CD4-positive, alpha-beta T cell treated with Interleukin-2 at 100 ng/mL for 4 hours (primary cell): Measurements from ENCODE around the gene CRYBG1.

Experiments
- DNase-seq: peaks from one replicate; pipeline ENCODE4 v3.0.0-alpha.2; 2020; ENCODE audit warnings: low spot score

CRYBG1 gene

DNA sequence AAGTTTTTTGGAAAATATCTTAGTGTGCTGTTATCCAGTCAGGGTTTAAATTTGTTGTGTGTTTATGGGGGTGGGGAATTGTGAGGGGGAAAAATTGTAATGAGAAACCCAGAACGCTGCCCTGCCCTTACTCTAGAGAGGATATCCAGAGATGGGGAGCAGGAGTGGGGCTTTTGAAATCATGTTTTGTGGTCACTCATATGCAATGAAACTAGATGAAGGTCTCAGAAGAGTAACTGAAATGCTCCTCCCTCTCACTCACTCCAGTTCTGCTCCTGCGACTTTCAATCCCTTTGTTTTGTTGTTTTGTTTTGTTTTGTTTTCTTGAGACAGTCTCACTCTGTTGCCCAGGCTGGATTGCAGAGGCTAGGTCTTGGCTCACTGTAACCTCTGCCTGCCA lies 100.0 kb downstream of the CRYBG1 start:
- DNase-seq: no peak

DNA sequence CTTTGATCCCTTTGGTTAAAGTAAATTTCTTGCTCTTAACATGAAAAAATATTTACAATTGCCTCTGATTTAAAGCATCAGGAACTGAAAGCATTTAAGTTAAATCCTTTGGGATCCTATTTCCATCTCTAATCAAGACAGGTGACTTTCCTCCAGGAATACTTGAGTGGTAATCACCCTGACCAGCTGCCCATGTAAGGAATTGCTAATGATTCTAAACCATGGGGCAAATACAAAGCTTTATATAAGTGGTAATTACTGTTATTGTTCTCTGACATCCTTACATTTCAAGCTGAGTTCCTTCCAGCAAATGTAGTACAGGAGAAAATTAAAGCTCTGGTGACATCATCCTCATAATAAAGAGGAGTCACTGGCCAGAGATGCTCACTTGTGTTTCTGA lies 100.6 kb downstream of the CRYBG1 start:
- DNase-seq: no peak

DNA sequence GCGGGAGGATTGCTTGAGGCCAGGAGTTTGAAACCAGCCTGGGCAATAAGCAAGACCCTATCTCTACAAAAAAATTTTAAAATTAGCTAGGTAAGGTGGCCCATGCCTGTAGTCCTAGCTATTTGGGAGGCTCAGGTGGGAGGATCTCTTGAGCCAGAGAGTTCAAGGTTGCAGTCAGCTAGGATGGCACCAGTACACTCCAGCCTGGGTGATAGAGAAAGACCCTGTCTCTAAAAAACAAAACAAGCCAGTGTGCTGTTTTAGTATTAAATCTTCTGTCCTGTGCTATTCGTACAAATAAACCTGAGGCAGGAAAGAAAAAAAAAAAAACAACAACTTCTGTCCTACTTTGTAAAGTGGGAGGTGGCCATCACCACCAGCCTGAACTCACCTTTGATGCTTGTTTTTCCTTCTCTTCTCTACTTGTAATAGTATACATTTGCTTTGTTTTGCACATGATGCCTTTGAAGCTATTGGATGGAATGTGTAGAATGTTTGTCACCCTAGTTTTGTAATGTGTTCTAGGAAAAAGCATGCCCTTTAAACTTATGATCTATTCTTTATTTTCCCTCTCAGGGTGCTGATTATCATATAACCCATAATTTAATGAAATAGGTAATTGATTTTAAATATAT lies 102.5 kb downstream of the CRYBG1 start:
- DNase-seq: no peak

DNA sequence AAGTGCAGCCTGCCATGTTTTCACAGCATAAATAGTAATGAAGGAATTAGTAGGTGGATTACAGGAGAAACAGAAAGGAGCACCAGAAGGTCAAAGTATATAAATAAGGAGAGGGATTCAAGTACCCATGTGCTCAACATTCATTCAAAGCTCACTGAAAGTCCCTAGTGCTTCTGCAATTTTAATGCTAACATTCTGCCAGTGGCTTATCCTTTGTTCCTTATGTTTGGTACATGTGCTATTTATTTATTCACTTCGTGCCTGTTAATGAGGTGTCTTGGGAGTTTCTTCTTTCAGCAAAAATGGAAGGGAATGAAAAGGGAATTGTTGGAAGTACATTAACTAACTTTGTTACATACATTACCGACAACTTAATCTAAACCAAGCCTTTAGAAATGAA lies 105.7 kb downstream of the CRYBG1 start:
- DNase-seq: no peak

DNA sequence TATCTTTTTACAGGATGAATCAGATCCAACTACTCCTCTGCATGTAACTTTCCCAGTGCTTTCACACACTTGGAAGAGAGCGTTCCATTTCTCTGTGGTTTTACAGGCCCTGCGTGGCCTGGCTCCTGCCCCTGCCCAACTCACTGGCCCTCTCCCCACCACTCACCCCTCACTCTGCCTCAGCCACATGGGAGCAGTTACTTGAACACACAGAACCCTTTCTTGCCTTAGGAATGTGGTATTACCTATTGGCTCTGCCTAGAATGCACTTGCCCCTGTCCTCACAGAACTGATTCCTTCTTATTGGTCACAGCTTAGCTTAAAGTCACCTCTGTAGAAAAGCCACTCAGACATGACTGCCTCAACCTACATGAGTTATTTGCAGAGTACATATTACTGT lies 108.4 kb downstream of the CRYBG1 start:
- DNase-seq: no peak

DNA sequence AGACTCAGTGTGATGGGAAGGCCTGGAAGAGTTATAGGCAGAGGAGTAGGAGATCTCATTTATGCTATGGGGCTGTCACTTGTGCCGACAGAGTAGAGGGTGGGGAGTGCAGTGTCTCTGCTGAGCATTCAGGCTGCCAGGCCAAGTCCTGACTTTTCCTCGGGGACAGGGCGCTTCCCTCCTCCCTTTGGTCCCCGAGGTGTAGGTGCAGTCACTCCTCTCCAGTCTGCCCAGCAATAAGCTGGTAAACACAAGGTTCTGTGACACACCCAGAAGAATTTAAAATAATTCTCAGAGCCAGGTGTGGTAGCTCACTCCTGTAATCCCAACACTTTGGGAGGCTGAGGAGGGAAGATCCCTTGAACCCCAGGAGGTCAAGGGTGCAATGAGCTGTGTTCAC lies 109.4 kb downstream of the CRYBG1 start:
- DNase-seq: no peak

DNA sequence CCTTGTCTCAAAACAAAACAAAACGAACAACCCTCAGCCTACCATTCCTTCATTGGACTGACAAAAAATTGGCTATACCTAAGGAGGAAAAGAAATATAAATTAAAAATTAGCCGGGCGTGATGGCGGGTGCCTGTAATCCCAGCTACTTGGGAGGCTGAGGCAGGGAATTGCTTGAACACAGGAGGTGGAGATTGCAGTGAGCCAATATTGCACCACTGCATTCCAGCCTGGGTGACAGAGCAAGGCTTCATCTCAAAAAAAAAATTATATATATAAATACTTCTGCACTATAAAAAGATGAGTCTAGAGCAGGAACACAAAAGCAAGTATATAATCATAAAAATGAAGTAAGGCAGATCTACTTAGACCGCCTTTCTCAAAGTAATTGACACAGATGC lies 109.8 kb downstream of the CRYBG1 start:
- no peak for DNase-seq

DNA sequence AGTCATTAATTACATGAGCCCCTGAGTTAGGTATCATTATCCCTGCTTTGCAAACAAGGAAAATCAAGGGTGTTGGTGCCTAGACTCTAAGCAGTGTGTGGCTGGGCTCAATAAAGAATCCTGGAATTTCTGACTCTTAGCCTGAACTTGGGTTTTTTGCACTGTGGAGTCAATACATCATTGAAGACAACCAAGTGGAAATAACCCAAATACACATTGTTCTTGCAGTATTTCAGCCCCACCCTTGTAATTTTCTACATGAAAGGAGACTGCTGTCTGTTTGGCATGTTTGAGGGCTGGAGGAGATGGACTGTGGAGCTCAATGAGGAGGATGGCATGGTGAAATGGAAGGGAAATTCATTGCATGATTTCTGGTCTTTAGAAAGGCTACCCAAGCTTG lies 110.3 kb downstream of the CRYBG1 start:
- no peak for DNase-seq

DNA sequence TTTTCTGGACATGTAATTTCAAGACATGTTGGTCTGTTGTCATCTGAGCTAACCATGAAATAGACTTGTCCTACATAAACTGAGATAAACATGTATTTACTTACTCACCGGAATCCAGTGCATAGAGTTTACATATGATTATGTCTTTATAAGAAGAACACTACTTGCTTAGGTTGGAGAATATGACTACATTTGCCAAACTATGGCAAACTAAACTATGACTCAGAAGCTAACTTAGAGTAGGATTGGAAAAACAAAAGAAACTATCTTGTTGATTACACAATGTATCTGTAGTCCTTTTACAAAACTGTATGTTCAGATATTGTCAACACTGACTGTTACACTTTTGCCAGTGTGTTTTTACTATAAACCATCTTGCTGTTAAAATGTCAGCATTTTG lies 113.3 kb downstream of the CRYBG1 start:
- DNase-seq: no peak

DNA sequence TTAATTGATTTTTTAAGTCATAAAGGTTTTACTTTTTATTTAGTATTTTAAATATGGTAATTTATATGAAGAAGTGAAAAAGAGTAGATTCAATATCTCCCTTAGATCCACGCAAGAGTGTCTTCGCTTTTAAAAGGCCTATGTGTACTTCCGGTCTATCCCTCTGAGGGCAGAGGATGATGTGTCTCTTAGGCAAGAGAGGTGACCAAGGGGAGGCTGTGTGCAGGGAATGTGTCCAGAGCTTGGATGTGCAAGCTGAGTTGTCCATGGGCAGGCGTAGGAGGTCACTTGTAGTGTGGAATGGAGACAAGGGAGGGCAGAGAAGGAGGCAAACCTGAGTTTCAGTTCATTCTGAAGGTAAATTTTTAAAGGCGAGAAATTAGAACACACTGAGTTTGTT lies 113.9 kb downstream of the CRYBG1 start:
- no peak for DNase-seq

DNA sequence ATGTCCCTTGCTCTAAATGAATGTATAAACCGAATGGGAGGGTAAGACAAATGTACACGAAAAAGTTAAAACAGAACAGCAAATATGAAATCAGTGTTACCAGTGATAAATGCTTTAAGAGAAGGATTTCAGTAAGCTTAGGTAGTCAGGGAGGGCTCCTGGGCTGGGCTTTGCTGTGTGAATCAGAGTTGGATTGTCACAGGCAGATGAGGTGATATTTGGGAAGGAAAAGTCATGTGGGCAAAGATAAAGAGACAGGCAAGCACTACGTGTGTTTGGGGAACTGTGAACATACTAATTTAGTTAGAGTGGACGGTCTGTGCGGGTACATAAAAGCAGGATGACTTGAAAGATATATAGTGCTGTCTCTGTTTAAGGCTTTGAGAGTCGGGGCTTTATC lies 114.8 kb downstream of the CRYBG1 start:
- DNase-seq: no peak

DNA sequence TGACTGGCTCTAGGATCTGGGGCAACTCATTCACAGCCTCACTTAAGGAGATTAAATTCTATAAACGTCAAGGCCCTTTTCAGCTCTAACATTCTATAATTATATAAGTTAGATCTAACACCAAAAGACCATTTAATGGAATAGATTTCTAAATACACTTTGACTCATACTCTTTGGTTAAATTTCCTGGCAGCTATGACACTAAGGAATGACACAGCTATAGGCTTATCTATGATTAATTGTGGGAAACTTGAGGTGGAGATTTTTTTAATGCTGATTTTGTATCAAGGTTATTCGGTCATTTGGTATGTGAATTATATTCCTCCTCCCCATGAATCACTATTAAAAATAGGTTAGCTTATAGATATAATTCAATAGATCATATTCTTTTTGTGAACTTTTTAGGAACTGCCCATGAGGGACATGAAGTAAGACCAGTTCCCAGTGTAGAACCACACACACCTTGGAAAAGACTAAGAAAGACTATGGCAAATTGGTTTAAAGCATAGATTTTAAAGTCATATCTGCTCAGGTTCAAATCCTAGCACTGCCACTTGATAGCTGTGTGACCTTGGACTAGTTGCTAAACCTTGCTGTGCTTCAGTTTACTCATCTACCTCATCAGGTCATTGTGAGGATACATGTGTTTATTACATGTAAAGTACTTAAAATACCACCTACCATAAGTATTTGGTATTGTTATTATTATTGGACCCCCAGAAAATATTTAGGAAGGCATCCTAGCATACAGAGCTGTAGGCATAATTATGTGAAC lies 116.0 kb downstream of the CRYBG1 start:
- DNase-seq: no peak

DNA sequence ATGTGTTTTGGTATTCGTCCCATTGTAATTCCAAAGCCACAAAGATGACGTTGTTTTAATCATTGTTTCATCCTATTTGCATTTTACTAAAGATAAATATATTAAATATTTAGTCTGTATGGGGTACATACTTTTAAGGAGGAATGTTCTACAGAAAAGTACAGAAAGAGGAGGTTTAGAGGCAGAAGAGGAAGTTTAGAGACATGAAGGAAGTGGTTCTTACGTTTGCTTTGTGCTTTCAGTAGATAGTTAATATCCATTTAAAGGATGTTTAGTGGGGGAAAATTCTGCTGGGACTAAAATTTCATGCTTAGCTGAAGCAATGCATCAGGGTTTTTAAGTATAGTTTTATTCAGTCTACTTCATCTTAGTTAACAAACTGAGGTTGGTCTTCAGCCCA lies 116.6 kb downstream of the CRYBG1 start:
- DNase-seq: no peak

DNA sequence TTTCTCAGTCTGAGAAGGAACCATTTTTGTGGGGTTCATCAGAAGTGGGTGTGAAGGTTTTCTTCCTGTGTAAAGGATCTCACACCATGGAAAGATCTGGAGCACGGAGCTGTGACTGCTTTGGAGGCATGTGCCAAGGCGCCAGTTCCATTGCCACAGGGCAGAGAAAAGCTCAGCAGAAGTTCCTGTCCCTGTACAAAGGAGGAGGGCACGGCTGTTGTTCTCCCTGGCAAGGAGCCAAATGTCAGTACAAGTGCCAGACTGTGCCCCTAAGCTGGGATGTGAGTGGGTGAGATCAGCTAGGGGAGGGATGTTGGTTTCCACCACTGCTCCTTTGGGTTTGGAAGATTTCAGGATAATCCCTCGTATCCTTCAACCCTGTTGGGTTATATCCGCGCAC lies 117.3 kb downstream of the CRYBG1 start:
- no peak for DNase-seq

DNA sequence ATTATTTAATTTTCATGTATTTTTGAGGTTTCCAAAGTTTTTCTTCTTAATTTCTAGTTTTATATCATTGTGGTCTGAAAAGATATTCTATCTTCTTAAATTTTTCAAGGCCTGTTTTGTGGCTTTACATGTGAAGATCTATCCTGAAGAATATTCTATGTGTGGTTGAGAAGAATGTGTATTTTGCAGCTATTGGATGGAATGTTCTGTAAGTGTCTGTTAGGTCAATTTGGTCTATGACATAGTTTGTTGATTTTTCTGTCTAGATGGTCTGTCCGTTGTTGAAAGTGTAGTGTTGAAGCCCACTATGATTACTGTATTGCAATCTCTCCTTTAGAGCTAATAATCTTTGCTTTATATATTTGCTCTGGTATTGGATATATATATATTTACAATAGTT lies 125.7 kb downstream of the CRYBG1 start:
- DNase-seq: no peak

DNA sequence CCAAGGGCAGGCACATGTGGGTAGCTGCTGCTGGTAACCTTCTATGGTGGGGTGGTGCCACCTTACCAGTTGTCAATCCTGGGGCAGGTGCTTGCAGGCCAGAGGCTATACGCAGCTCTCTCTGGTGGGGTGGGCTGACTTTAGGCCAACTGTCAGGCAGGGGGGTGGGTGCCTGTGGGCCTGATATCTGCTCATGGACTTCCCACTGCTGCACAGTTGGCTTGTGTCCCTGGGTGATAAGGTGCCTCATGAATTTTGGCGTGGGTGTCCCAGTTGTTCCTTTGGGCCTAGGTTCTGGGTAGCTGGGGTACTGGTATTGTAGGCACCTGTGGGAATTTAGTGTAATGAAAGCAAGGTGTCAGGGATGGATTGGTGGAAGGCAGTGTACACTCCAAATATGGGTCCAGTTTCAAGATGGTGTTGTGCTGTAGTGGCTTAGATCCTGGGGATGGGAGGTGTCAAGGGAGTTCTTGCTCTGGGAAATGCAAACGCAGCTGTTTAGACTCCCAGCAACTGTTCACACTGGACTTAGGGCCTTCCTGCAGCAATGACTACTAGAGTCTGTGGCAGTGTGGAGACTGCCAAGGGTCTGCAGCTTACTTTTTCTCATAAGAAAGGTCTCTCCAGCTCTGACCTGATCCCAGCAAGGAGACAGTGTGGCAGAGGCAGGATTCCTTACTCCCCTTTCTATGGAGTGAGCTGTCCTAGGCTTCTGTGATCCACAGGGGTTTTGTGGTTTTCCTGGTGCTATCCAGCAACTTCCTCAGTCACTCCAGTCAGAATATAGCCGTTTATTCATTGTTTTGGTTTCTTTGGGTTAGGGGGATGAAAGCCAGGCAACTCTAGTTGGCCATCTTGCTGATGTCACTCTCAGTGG lies 128.2 kb downstream of the CRYBG1 start:
- DNase-seq: no peak

DNA sequence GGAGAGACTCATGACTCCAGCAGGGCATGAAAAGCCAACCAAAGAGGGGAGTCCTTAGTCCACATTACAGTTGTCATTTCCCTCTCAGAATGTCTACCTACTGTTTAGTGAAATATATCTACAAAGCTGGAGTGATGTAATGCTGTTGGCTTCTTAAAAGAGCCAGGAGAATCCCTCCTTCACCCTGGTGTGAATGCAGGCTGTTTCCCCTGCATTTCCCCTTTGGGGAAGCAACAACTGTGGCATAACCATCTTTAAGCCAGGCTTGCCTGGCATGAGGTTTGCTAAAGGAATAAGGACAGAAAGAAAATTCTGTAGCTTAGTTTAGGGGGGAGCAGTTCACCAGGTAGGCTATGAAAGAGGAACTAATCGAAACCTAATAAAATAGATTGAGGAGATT lies 129.5 kb downstream of the CRYBG1 start:
- DNase-seq: no peak

DNA sequence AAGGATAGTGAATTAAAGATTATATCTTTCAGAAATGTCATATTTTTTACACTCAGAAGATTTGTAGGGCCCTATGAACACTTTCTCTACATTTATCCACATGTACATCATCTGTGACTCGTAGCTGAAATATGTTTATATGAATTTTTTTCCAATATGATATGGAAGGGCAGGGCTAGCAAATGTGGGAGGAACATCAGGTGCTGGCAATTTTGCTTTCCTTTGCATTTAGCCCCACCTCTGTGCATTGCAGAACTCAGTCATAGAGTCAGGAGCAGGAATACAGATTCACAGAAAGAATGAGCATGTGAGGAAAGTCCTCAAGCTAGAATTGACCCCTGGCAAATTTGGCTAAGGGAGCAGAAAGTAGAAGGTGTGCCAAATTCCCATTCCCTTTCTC lies 129.9 kb downstream of the CRYBG1 start:
- no peak for DNase-seq

DNA sequence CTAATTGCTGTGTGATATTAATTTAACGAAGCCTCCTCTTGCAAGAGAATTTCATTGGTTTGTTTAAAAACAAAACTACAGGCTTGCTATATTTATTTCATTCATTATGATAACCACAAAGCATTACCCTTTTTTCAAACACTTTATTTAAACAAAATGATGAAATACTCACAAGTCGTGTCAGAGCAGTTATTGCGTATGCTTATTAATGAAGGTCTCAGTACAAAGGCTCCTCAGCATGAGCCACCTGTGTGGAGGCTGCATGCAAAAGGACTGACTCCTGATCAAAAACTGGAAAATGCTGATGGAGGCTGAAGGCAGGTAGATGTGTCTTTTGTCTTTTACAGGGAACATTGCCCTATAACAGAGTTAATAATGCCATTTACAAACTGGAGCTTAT lies 130.5 kb downstream of the CRYBG1 start:
- DNase-seq: no peak

DNA sequence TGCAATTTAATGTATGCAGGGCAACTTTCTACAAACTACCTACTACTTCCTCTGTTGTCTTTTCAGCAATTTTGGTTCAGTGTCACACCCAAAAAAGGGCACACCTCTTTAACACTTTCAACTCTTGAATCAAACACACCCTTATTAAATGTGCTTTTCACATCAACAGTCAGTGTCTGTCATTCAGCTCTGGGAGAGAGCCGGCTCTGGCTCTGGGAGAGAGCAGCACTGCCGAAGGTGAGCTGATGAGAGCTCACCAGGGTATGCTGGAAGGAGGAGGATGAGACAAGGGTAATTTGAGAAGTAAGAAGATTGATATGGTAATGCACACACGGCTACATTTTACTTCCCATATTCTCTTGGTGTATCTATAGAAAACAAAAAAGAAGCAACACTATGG lies 134.5 kb downstream of the CRYBG1 start:
- DNase-seq: no peak

DNA sequence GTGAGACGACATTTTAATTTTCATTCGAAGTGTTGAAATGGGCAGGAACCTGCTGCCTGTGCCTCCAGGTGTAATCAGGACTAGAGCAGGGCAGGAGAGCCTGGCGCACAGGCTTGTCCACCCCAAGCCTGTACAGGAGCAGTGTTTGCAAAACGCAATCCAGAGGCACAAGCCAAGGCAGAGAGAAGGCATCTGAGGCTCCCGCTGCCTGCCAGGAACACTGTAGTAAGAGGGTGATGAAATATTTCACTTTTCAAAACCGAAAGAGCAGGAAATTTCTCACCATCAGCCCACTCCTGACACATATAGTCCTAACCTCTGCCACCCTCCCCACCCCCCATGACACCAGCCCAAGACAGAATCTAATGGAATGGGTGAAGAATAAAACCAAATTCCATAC lies 136.3 kb downstream of the CRYBG1 start:
- no peak for DNase-seq

DNA sequence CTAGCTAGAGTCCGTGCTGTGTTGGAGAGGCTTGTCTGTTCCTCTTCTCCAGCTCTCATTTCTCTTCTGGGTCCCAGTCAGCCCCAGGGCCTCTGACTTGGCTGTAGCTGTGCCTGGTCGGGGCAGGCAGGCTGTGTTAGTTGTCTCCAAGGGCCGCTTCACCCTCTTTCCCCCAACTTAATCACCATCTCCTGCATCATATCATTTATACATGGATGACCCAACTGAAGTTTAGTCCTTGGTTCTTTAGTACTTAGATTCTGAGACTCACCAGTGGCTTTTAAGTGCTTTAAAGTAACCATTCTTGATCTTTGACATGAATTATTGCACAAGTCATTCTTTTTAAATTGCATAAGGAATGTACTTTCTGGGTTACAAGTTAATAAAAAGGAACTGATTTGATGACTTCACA lies 141.4 kb downstream of the CRYBG1 start:
- DNase-seq: no peak

DNA sequence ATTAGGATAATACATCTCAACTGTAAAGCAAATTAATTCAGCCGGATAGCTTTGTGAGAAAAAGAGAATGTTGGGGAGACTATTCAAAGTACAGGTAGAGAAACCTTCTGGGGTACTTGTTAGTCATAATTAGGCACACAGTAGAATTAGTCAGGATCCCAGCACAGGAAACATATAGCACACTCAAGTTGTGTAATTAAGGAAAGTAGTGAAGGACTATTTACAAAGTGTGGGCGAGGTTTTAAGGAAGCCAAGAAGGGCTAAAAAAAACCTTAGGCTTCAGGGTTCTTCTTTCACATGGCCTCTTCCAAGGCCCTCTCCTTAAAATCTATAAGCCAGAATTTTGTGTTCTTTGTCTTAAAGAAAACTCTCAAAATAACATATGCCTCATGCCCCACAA lies 142.0 kb downstream of the CRYBG1 start:
- DNase-seq: no peak
